CD4-positive, alpha-beta T cell treated with Interleukin-10 for 1 hour (primary cell): ENCODE data around the gene NRP2.

Experiments used
- DNase-seq: peaks from one replicate; pipeline ENCODE4 v3.0.0-alpha.2; 2020

The NRP2 gene, protein sequence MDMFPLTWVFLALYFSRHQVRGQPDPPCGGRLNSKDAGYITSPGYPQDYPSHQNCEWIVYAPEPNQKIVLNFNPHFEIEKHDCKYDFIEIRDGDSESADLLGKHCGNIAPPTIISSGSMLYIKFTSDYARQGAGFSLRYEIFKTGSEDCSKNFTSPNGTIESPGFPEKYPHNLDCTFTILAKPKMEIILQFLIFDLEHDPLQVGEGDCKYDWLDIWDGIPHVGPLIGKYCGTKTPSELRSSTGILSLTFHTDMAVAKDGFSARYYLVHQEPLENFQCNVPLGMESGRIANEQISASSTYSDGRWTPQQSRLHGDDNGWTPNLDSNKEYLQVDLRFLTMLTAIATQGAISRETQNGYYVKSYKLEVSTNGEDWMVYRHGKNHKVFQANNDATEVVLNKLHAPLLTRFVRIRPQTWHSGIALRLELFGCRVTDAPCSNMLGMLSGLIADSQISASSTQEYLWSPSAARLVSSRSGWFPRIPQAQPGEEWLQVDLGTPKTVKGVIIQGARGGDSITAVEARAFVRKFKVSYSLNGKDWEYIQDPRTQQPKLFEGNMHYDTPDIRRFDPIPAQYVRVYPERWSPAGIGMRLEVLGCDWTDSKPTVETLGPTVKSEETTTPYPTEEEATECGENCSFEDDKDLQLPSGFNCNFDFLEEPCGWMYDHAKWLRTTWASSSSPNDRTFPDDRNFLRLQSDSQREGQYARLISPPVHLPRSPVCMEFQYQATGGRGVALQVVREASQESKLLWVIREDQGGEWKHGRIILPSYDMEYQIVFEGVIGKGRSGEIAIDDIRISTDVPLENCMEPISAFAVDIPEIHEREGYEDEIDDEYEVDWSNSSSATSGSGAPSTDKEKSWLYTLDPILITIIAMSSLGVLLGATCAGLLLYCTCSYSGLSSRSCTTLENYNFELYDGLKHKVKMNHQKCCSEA

GRCh38 chr2:205682239-205682970 lies at the start of gene NRP2:
Gene NRP2, plus strand, starts transcription at chr2:205682501. Its CDS starts 790 bp downstream, at chr2:205683291.
- peak; percentile 28 for DNase-seq

- no peak for DNase-seq
Measured at GRCh38 chr2:205633994-205634393, 48.3 kb upstream of the NRP2 start.

GRCh38 chr2:205636549-205637319 lies 45.6 kb upstream of the NRP2 start:
- no peak for DNase-seq

- DNase-seq, result no peak
Measured at GRCh38 chr2:205637320-205637602, 45.0 kb upstream of the NRP2 start.

DNA sequence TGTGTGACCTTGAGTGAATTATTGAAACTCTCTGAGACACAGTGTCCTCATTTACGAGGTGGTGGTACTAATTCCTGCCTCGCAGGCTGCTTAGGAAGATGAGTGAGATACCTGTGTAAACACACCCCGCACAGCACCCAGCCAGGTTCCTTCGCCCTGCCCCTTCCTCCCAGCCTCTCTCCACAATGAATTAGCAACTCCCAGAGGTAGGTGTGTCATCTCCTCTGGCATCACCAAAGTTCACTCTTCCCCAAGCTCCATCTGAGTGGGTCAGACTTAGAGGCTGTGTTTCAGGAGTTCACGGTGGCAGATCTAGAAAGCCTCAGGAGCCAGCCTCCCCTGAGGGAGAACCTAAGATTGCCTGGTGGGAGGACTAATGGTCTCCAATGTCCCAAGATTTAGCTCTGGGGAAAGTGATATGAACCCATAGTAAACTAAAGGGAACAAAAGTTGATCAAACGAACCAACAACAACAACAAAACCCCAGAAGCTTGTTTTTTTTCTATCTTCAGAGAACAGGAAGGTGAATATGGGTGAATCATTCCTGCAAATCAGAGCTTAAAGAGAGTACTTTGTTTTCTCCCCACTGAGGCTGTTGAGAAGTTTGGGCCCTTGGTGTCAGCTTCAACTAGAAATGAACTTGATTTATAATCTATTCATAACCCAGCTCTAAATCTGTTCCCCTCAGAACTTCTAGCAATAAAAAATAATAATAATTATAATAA lies 44.4 kb upstream of the NRP2 start:
- DNase-seq, result no peak

GRCh38 chr2:205640716-205641115 lies 41.6 kb upstream of the NRP2 start:
- no peak for DNase-seq

GRCh38 chr2:205642599-205643356 lies 39.5 kb upstream of the NRP2 start:
- no peak for DNase-seq

- DNase-seq, result no peak
Measured at GRCh38 chr2:205643391-205643885, 38.9 kb upstream of the NRP2 start.

DNA sequence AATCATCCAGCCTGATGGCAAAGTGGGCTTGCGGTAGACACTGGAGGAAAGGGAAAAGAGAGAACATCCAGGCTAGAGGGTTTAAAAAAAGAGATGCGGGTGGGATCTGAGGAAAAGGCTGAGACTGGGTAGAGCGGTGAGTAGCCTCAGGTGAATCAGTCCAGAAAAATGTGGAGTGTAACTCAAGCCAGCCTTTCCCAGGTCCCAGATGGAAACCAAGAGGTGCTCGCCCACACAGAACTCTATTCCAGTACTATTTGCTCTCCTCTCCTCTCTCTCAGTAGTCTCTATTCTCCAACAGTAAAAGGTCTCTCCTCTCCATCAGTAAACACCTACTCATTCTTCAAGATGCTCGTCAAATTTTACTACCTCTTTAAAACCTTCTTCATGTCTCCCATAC lies 38.3 kb upstream of the NRP2 start:
- DNase-seq, result no peak

- no peak for DNase-seq
Measured at GRCh38 chr2:205646680-205647079, 35.6 kb upstream of the NRP2 start.

GRCh38 chr2:205650450-205650849 lies 31.9 kb upstream of the NRP2 start:
- no peak for DNase-seq

DNA sequence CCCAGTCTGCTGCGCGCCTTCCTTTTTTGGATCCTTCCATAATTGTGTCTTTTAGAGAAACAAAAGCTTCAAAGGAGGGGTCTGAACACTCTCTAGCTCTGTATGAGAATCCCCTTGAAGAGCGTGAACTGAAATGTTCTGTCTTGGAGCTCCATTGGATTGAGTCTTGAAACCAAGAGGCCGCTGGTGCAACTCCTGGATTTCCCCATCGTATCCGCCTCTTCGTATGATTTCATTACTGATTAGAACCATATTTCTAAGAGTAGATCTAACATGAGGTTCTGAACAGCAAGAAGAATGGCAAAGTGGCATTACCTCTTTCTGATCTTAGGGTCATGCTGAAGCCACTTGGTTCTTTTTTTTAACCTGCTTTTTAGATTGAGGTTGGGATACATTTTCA lies 31.4 kb upstream of the NRP2 start:
- no peak for DNase-seq

DNA sequence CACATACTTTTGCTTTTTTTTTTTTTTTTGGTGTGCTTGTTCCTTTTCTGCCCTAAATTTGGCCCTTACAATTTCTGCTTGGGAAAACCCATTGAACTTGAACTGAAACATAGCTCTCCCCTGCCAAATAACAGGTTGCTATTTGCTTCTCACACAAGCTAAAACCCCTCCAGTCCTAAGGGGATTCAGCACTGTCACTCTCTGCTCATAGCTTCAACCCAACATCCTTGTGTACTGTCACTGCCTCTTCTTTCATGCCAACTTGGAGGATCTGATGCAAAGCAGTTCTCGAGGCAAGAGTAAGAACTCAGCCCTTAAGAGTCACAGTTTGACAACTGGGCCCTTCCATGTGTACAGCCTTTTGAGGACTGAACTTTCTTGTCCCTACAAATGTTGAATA lies 30.6 kb upstream of the NRP2 start:
- no peak for DNase-seq

GRCh38 chr2:205654878-205655605 lies 27.3 kb upstream of the NRP2 start:
- DNase-seq, result no peak

GRCh38 chr2:205655779-205656456 lies 26.4 kb upstream of the NRP2 start:
- no peak for DNase-seq

- no peak for DNase-seq
Measured at GRCh38 chr2:205656461-205656860, 25.8 kb upstream of the NRP2 start.

GRCh38 chr2:205656941-205657340 lies 25.4 kb upstream of the NRP2 start:
- DNase-seq, result no peak

GRCh38 chr2:205657579-205657978 lies 24.7 kb upstream of the NRP2 start:
- DNase-seq, result no peak

GRCh38 chr2:205658068-205658467 lies 24.2 kb upstream of the NRP2 start:
- no peak for DNase-seq

DNA sequence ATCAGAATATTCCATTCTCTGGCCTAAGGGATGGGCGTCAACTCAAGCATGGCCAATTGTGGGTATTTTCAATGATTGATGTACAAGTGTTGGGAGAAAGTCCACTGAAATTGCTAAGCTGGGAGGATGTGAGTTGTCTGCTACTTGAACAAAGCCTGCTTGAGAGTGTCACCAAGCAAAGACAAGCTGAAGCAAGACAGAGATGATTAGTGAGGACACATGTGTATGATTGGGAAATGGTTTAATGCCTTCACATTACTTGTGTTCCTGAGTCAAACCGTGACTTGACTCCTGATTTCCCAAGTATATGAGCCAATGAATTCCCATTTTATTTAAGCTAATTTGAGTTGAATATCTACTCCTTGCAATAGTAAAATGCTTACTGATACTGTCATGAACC lies 23.7 kb upstream of the NRP2 start:
- no peak for DNase-seq
